HuH-7 (cell line): ENCODE data around the gene VEPH1.

Source experiments
- DNase-seq: peaks from one replicate; pipeline ENCODE4 v3.0.0; 2011; ENCODE audit warnings: low spot score

VEPH1 gene

DNA sequence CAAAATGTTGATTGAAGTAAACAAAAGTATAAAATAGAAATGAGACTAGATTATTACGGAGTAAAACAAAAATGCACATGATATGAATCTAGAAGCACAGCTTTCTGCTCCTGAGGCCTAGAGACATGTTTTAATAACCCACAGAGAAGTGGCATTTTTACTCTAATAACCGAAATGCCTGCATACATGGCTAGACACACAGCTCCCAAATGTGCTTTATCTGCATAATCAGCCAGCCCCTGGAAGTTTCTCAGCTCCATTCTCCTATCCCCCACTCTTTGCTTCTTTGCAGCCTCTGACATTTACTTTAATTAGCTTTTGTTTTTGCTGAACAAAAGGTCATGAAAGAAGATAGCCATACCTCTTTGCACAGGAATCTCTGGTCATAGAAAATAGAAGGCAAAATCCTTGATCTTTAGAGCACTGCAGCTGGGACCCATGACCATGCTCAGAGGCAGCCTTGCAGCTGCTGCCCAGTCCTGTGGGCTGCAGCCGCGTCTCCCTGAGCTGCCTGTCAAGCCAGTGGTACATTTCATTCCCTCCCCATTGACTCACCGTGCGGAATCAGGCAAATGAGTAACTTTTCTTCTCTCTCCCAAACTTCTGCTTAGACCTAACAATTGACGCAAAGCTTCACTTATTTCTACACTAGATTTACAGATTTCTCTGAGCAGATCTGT is at the start of gene VEPH1:
TSS of gene VEPH1 (minus strand) at position 501 of the 680 bp plus-strand sequence. CDS start 8,067 bp downstream, outside the sequence.
- no peak for DNase-seq

DNA sequence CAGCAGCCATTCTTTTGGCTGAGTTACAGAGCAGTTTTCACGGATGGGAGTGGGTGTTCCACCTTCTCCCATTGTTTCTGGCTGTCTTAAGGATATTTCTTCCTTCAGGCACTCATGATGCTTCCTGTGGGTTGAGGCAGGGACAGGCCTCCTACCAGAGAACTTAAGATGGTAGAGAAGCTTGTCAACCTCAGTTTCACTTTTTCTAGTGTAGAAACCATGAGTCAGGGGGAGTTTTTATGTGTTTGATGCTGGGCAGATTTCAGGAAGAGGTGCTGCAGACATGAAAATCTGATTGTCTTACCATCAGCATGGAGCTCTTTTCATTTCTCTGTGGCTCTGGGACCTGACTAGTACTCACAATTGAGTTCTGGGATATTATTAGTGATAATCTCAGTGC is 48.7 kb upstream of the VEPH1 start:
- no peak for DNase-seq

DNA sequence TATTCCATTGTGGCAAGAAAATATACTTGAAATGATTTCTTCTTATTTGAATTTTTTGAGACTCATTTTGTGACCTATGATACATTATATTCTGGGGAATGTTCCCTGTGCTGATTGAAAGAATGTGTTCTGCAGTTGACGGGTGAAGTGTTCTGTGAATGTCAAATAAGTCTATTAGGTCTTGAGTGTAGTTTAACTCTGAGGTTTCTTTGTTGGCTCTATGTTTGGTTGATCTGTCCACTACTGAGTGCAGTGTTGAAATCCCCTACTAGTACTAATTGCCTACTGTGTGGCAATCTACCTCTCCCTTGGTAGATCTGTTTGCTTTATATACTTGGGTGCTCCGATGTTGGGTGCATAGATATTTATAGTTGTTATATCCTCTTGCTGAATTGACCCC is 46.3 kb upstream of the VEPH1 start:
- DNase-seq: no peak

DNA sequence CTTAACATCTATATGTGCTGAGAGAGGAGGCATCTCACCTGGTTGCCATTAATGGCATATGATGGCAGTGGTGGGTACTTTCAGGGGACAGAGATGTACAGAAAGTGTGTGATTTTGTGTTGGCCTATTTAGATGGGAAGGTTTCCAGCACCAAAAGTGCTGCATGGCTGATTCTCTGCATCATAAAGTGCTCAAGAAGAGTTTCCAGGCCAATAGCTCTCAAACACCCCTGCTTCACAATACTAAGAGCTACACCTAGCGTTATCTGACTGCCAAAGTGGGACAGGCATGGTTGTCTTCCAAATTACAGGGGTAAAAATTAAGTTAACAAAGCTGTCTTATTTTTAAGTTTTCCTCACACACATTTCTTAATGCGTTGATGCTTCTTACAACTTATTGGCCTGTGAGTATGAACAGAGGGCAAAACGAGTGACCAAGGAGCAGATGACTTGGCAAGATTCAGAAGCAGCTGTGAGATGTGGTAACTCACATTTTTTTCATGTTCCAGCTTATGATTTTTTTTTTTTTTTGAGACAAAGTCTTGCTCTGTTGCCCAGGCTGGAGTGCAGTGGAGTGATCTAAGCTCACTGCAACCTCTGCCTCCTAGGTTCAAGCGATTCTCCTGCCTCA is 41.4 kb upstream of the VEPH1 start:
- no peak for DNase-seq

- no peak for DNase-seq
These were observed 40.4 kb upstream of the VEPH1 start for GRCh38 chr3:157543501-157544035.

GRCh38 chr3:157542711-157543500 is 39.7 kb upstream of the VEPH1 start:
- peak; percentile 12 for DNase-seq

DNA sequence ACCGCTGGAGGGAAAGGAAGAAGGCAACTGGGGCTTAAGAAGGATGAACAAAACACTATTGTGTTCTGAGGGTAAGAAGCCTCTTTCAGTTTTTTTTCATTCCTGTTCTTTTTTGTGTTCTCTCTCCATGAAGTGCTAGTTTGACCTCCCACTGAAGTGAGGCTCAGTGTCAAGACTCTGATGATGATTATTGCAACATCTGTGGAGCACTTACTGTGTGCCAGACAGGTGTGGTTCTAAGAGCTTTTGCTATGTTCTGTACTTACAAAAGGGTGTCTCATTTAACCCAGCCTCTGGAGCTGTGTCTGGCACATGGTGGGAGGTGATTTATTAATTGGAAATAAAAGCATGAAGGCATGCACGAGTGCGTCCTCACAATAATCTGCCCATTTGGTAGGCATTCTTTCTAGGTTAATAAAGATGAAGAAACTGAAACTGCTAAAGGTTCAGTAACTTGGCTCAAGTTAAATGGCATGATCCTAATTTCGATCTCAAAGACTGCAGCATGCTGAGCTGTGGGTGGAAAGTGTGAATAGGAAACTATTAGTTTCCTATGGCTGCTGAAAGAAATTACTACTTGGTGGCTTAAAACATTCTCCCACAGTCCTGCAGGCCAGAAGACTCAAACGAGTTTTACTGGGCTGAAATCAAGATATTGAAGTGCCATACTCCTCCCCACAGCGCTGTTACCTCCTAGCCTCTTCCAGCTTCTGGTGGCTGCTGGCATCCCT is 38.5 kb upstream of the VEPH1 start:
- no peak for DNase-seq

- no peak for DNase-seq
These were observed 37.4 kb upstream of the VEPH1 start for GRCh38 chr3:157540656-157541055.

GRCh38 chr3:157535667-157536066 is 32.5 kb upstream of the VEPH1 start:
- no peak for DNase-seq

DNA sequence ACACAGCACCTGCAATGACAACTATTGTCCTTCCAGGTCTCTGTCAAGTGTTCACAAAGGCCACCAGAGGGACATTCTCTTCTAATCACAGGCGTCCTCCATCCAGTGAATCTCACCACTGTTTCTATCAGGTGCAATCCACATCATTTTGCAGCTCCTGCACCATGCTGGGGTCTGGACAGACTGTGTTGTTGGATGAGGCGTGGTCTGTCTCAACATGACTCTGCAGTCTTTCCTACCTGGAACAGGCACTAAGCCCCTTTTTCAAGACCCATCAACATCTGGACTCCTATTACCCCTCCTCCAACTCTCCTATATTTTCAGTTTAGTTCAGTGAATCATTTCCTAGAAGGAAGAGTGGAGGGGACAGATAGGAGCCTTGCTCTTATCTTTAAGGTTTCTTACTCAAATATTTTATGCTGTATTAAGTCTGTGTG is 31.5 kb upstream of the VEPH1 start:
- DNase-seq: no peak

DNA sequence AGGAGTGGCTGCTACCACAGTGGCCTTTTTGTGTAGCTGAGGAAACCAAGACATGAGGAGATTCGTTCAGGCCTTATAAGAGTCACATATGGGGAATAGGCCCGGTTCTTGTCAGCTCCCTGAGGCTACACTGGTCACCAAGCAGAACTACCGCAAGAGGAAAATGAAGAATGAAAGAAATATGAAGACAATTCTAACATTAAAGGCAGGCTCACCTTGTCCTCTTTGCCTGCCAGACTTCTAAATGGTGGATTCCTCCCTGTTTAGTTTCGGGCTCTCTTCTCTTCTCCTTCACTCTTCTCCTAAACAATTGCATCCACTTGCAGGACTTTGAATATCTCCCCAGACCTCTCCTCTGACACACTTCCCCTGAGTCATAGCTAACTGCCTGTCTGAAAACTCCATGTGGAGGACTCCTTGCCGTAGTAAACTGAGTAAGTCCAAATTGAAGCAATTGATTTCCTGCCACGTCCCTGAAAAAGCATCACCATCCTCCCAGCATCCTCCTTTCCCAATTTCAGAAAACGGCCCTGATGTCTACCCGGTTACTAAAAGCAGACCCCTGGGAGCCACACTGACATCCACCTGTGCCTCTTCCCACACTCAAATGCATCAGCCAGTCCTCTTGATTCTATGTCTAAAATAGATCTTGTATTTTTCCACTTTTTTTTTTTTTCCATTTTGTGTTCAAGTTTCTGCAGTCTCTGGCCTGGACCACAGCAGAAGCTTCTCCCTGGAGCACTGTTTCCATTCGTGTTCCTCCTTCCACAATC is 30.3 kb upstream of the VEPH1 start:
- DNase-seq: no peak

DNA sequence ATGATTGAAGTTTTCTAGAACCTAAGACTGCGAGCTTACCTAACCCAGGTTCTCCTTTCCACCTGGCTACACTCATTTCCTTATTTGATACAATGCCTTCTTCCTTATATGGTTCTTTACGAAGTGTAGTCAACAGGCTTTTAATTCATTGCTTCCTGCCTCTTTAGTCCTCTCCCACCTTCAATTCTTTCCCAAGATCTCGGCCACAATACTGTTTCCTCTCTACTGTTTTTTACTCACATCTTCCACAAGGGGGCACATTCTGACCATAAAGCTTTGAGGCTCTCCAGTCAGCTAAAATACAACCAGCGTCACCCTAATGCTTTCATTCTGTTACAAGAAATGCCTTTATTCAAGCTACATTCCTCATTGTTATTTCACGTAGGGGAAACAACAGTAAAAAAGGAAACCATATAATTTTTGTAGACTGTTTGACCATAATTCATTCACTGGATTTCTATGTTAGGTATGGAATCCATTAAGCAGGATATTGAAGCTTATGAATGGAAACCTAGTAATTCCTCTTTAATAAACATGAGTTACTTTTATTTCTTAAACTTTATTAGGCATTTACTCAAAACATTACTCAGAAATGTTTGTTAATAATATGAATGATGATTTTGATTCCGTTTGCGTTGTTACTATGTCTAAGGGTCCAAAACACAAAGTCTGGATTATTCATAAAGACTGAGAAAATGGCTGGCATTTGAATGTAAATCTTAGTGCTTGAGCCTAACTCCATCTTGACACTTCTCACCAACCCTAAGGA is 29.5 kb upstream of the VEPH1 start:
- DNase-seq: peak; percentile 31

GRCh38 chr3:157531771-157532170 is 28.6 kb upstream of the VEPH1 start:
- DNase-seq: no peak

- no peak for DNase-seq
These were observed 28.1 kb upstream of the VEPH1 start for GRCh38 chr3:157531301-157531660.

GRCh38 chr3:157530637-157531300 is 27.6 kb upstream of the VEPH1 start:
- no peak for DNase-seq

GRCh38 chr3:157529751-157530150 is 26.5 kb upstream of the VEPH1 start:
- no peak for DNase-seq

DNA sequence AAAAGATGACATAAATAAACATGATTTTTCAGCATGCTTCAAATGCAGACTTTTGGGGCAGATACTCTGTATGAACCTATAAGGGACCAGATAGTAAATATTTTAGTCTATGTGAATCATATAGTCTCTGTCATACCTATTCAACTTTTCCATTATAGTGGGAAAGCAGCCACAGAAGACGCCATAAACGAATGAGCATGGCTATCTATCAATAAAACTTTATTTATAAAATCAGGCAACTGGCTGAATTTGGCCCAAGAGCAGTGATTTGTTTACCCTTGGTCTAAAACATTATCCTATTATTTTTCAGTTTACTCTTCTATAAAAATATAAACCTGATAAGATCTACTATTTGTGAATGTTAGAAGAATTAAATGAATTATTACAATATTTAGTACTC is 25.9 kb upstream of the VEPH1 start:
- no peak for DNase-seq

- DNase-seq: no peak
These were observed 24.1 kb upstream of the VEPH1 start for GRCh38 chr3:157527131-157527881.

GRCh38 chr3:157526036-157526435 is 22.8 kb upstream of the VEPH1 start:
- no peak for DNase-seq
